HG03565 (cell line): ENCODE results near the gene KNCN.

Experiments used
- ATAC-seq: cut with Tn5 transposase; IDR thresholded peaks from one replicate; pipeline ENCODE4 v1.9.1; 2021; ENCODE audit warnings: mild to moderate bottlenecking, moderate library complexity; ENCODE audit not compliant: unreplicated experiment

Gene KNCN

DNA sequence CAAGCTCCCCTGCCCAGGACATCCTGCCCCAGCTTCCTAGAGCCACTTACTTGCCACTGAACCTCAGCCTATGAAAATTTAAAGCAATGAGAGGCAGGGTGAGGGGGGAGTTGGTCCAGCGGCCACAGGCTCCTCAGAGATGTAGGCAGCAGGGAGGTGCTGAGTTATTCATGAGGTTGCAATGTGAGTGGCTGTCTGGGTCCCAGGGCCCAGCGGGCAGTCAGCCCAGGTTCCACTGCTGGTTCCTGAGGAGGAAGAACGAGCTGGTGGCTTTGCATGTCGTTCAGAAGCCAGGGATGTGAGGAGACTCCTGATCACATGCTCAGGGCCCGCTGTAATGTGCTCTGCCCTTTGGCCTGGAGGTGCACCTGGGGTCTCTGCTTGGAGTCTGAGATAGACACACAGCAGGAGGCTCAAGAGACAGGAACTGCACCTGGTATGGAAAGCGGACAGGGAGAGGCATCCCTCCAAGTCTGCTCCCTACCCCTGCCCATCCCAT is at the start of gene KNCN:
TSS of gene KNCN (minus strand) at position 51 of the 499 bp plus-strand sequence. CDS start 432 bp downstream, outside the sequence.
- ATAC-seq: no peak

DNA sequence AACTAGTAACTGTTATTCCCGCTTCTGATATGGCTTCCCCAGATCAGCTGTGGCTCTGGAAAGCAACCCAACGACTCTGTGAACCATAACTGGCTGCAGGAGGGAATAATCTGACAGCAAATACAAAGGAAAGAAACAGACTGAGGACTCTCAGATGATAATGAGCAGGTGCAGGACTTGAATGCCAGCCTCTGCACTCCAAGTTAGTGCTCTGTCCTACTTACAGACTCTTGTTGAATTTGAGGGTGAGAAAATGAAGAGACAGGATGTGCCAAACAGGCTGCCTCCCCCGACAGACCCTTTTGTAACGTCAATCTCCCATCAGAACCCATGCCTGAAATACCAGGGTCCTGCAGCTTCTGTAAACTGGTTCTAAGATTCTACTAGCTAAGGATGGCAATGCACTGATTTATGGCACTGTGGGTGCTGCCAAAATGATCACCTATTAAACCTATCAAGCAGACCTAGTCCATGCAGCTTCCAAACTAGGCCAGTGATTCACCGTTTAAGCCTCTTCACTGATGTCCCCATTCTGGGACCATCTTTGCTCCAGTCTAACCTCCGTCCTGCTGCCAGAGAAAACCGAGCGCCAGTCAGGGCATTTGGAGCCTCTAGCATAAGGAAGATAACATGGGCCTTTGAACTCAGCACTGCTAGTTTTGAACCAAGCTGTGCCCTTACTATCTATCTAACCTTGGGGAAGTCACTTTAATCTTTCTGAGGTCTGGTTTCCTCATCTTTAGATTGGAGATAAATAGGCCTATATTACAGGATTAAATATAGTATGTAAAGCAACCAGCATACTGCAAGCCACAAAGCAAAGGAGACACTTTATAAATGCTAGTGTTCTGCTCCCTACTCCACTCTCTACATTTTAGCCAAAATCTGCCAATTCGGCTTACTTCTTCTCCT is 47.9 kb upstream of the KNCN start:
- ATAC-seq: no peak

DNA sequence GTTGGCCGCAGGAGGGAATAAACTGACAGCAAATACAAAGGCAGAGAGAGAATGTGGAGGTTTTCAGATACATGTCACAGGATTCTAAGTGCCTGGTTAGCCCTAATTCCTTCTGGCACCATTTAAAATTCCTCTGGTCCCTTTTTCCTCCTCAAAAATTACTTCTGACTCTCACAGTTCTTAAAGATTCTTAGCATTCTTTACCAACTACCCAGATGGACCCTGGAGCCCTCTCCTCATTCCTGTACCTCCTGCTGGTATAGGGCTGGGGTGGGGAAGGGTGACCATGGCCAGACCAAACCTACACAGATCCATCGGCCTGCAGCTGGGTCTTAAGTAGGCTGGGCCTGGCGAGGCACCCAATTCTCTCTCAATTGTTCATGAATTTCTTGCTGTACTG is 45.4 kb upstream of the KNCN start:
- no peak for ATAC-seq

DNA sequence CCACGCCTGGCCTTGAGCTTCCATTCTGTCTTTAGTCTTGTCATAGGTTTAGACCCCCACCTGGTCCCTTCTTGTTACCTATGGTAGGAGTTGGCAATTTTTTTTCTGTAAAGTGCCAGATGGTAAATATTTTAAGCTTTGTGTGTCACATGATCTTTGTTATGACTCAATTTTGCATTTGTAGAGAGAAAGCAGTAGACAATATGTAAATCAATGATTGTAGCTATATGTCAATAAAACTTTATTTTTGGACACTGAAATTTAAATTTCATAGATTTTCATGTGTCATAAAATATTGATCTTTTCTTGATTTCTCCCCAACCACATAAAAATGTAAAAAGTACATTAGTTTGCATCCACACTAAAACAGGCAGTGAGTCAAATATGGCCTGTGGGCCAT is 44.6 kb upstream of the KNCN start:
- no peak for ATAC-seq

GRCh38 chr1:46595127-46595526 is 43.7 kb upstream of the KNCN start:
- no peak for ATAC-seq

DNA sequence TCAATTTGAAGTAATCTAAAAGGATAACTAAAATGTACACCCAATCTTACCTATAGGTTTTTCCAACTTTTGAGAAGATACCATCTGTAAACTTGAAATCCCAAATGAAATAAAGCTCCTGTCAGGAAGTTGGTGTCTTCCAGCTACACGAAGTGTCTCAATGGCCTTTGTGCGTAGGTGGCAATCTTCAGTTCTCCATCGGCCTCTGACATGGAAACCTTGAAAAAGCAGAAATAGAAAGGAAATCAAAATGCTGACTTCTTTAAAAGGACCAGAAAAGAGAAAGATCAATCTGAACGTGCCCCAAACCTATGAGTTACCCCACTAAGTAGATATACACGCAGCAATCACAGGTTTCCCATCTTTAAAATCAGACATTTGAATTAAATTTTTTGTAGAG is 42.6 kb upstream of the KNCN start:
- no peak for ATAC-seq

- ATAC-seq: no peak
Observed at GRCh38 chr1:46592823-46593222, 41.4 kb upstream of the KNCN start.

DNA sequence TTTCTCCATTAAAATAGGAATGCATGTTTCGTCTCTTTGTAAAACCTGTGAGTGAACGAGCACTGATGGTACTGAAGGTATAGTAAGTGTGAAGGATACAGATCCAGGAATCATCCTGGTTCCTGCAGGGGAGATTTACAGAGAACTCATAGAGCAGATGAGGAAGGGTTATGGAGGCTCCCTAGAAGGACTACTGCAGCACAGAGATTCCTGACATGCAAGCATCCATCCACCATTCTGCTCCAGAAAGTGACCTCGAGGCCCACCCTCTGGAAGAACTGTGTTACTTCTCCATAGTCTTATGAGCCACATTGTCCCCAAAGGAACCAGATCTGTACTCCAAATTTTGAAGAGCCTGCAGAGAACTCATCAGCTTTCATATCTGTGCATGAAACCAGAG is 38.1 kb upstream of the KNCN start:
- no peak for ATAC-seq

- ATAC-seq: no peak
Observed at GRCh38 chr1:46587069-46587468, 35.6 kb upstream of the KNCN start.

DNA sequence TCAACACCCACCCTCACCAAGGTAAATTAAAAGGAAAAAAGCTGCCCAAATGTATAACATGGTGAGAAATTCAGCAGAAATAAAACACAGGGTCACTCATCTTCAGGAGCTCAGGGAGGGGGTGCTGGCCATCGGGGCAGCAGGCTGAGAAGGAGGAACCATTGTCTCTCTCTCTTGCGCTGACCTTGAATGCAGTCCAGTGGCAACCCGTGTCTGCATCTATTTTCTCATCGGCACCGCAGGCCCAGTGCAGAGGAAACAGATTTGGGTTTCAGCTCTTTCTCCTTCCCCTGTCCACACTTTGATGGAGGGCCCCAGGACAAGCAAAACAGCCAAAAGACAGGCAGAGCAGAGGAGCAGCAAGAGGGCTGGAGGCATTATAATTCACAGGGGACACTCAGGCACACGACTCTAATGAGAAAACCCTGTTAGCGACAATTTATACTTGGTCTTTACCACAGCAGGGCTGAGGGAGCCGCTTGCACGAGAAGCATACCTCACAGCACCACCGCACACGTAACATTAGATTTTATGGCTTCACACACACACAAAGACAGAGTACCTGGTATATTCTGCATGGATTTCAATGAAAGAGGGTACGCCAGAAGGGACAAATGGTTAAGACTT is 34.0 kb upstream of the KNCN start:
- no peak for ATAC-seq

GRCh38 chr1:46583494-46583893 is 32.0 kb upstream of the KNCN start:
- no peak for ATAC-seq

DNA sequence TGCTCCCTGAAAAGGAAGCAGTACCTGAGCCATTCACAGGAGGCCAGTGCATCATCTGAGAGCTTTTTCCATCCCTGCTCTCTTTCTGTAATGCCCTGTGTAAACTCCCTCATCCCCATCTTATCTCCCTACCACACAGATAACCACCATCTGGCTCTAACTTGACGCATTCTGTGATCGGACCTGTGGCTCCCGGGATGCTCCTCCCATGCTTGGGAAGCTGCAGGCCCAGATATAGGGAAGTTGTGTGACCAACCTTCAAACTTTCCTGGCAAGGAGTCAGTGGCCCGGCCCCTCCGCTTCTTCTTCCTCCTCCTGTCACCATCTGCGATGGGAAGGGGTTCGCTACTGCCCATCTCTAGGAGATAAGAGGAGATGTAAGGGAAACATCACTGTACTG is 31.5 kb upstream of the KNCN start:
- ATAC-seq: no peak

DNA sequence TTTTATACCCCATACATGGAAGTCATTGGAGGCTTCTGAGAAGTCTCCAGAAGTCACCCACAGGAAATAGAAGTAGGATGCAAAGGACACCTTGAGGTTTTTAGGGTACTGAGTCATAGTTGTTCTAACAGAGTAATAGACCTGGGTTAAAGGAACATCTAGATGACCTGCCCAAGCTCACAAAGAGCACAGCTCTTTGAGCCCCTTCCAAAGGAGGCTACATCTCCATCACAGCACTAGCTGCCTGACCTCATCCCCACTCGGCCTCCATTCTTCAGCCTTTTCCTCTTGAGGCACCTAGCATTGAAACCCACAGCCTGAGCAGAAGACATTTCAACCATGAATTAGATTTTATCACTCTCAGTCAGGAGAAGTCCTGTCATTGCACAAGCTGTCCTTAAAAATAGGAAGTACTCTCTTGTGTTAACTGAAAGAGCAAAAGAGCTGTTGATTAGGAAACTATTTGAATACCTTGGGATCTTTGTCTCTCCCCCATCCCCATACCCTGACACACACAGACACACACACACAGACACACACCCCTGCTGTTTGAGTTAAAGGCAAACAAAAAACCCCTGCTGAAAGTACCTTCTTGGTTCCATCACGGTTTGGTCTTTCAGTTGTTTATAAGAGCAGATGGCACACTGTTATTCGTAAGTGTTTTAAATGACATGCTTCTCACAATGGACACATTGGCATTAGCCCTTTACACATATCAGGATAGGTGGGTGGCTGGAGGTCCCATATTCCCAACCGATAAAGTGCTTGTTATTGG is 30.4 kb upstream of the KNCN start:
- no peak for ATAC-seq

- ATAC-seq: no peak
Observed at GRCh38 chr1:46580140-46580903, 28.9 kb upstream of the KNCN start.

- no peak for ATAC-seq
Observed at GRCh38 chr1:46577671-46578070, 26.2 kb upstream of the KNCN start.

DNA sequence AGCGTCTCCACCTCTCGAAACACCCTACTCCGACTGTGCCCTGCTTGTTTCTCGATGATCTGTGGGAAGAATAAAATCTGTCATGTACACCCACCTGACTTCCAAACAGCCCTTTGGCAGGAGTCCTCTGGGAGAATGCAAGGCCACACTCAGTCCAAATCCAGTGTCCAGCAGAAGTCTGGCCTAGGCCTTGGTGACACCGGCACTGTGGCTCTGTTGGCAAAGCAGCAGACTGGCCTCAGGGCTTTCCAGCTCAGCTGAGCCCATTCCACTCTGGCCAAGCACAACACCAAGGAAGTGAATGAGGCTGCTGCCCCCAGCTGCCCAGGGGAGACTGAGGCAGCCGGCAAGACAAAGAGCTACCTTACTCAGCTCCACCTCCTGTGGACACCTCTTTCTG is 25.1 kb upstream of the KNCN start:
- ATAC-seq: no peak

GRCh38 chr1:46575778-46576177 is 24.3 kb upstream of the KNCN start:
- ATAC-seq: no peak

DNA sequence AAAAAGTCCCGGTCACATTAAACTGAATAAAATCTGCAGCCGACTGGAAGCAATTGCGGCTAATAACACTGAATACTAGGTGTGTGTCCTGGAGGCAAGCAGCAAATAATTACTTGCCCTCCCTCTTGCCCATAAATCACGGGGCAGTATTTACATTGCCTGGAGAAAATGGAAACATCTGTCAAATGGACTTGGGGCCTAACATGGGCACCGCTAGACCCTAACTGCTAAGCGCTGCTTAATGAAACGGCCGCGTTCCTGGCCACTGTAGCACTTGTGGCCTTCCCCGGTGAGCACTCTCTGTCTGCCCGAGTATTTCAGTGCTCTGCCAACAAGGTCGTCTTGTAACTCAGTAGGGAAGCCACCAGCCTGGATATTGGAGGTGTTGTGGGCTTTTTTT is 23.9 kb upstream of the KNCN start:
- no peak for ATAC-seq

DNA sequence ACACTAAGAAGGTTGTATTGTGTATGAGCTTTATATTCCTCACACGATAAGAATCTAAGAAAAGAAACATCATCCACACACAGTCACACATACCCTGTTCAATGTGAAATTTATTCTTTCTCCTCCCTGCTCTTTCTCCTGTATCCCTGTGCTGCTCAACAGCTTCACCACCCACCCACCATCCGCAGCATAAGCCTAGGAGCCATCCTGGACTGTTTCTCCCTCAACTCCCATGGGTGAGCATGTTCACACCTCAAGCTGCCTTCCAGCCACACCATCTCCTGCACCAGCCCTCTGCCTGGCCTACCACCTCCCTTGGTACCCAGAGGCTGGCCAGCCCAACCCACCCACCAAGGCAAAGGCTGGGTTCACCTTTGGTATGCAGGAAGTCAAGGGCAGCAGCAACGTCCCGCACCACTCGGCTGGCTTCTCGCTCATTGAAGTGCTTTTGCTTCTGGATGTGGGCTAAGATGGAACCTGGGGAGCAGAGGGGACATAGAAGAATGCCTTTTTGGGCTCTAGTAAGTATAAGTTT is 20.3 kb upstream of the KNCN start:
- ATAC-seq: no peak
